Tibial nerve (tissue), 4 donors: ENCODE measurements around the gene HAUS8.

Source experiments
- CTCF ChIP-seq, 5 experiments: fragments of 200-600 bp in 3 of 5; fragments of 450-650 bp in 2 of 5; sonication (generic) in 3 of 5; IDR thresholded peaks; one replicate each; pipeline ENCODE4 v1.5.1; 2016 to 2019; ENCODE audit warnings: antibody characterized with exemption in 5 of 5, mild to moderate bottlenecking in 3 of 5, moderate library complexity in 2 of 5
- EP300 ChIP-seq, 2 donors: sonication (generic); formaldehyde crosslinking; IDR thresholded peaks; one replicate each; pipeline ENCODE4 v1.6.1; 2017; ENCODE audit warnings: antibody characterized with exemption in 2 of 2, mild to moderate bottlenecking in 1 of 2

- TF ChIP-seq EP300 (IDR thresholded peaks at IDR 0.05) (no peak), CTCF (IDR thresholded peaks at IDR 0.05) (no peak)
Measured at GRCh38 chr19:17037184-17037583, 38.1 kb downstream of the HAUS8 start.
